ENCODE data around the gene HACD1. TPM values are rescaled to one million over a fixed set of nuclear protein-coding genes. Genes with fewer than 3 reads are reported as not detected.

HACD1 gene
- total and polyA plus RNA-seq, 2 donors (not counting 3 experiments of a cell fraction or from before 2014, with no cell fraction given) = 17.4 to 25.2 TPM

DNA sequence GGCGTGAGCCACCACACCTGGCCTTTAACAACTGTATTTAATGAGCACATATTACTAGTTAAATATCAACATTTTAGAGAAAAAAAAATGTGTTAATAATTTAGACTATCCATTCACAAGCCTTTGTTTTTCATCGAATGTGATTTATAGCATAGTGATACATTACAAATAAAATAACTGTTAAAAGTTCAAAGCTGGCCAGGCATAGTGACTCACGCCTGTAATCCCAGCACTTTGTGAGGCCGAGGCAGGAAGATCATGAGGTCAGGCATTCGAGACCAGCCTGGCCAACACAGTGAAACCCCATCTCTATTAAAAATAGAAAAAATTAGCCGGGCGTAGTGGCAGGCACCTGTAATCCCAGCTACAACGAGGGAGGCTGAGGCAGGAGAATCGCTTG, 72.7 kb downstream of the HACD1 start:
- Histone ChIP-seq H3K79me2 (ENCODE audit: control insufficient read depth, insufficient read depth, low read length) (peaks cover 2% of the 10 kb centered on the region), H3K27me3 (ENCODE audit: control insufficient read depth in 2 of 2, insufficient read depth in 2 of 2, low read length in 2 of 2) (no peaks in the 10 kb centered on the region), H3K9me3 (replicated peaks; ENCODE audit: control insufficient read depth, insufficient read depth, low read length) (no peaks in the 10 kb centered on the region), H3K27ac (ENCODE audit: insufficient read depth, low read depth, low read length) (no peak overlapping the region), H3K9ac (replicated peaks; ENCODE audit: extremely low read depth, insufficient read depth, low read length) (no peak overlapping the region), H3K4me1 (ENCODE audit: control insufficient read depth, extremely low read depth, insufficient read depth, low read length) (no peaks in the 10 kb centered on the region), H3K9me1 (replicated peaks; ENCODE audit: control insufficient read depth, extremely low read depth, insufficient read depth, low read length) (no peaks in the 10 kb centered on the region), H4K20me1 (replicated peaks; ENCODE audit: control insufficient read depth, extremely low read depth, insufficient read depth, low read length) (no peaks in the 10 kb centered on the region), H2AFZ (ENCODE audit: low read depth, low read length) (no peak overlapping the region), H3K4me3 (replicated peaks in 1 of 3; ENCODE audit: insufficient read depth in 1 of 3, low read depth in 1 of 3, low read length in 3 of 3) (no peak overlapping the region), H3K36me3 (ENCODE audit: control insufficient read depth in 2 of 2, extremely low read depth in 1 of 2, insufficient read depth in 2 of 2, low read length in 2 of 2) (no peaks in the 10 kb centered on the region), H3K4me2 (ENCODE audit: insufficient read depth, low read length) (no peak overlapping the region)
- dilution Hi-C loops (cut with MboI; ENCODE audit: extremely low pct_ligation_motif_present, low sequenced_read_pairs) = no loop called here
- ChIA-PET POLR2A (no interaction called here), CTCF (interaction anchor here (1.2 to 1.6 kb wide), 2 partner anchors 13 to 15 kb away, joined by 3 to 4 read pairs; no protein-coding TSS in a partner anchor)
- TF ChIP-seq JUN (IDR thresholded peaks at IDR 0.05; ENCODE audit: borderline replicate concordance, insufficient read depth, insufficient read length, low read depth) (no peak), MYC (IDR thresholded peaks at IDR 0.05; ENCODE audit: low read depth, low read length) (no peak), GATA2 (IDR thresholded peaks at IDR 0.05; ENCODE audit: insufficient read depth, insufficient read length, low read depth, low read length) (no peak), FOS (IDR thresholded peaks at IDR 0.05; ENCODE audit: borderline replicate concordance, insufficient read depth, low read length) (peak; percentile 53), EZH2 (IDR thresholded peaks at IDR 0.05; ENCODE audit: borderline replicate concordance, low read depth, low read length, severe bottlenecking) (no peak), POLR2AphosphoS5 (IDR thresholded peaks at IDR 0.05; ENCODE audit: insufficient read depth, low read depth, low read length) (no peak)
- TF ChIP-seq, protein P1, sequence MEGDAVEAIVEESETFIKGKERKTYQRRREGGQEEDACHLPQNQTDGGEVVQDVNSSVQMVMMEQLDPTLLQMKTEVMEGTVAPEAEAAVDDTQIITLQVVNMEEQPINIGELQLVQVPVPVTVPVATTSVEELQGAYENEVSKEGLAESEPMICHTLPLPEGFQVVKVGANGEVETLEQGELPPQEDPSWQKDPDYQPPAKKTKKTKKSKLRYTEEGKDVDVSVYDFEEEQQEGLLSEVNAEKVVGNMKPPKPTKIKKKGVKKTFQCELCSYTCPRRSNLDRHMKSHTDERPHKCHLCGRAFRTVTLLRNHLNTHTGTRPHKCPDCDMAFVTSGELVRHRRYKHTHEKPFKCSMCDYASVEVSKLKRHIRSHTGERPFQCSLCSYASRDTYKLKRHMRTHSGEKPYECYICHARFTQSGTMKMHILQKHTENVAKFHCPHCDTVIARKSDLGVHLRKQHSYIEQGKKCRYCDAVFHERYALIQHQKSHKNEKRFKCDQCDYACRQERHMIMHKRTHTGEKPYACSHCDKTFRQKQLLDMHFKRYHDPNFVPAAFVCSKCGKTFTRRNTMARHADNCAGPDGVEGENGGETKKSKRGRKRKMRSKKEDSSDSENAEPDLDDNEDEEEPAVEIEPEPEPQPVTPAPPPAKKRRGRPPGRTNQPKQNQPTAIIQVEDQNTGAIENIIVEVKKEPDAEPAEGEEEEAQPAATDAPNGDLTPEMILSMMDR (IDR thresholded peaks at IDR 0.05; ENCODE audit: extremely low read depth in 1 of 2, insufficient read depth in 1 of 2, low read depth in 1 of 2, low read length in 2 of 2) = no peak
- TF ChIP-seq, protein P2, sequence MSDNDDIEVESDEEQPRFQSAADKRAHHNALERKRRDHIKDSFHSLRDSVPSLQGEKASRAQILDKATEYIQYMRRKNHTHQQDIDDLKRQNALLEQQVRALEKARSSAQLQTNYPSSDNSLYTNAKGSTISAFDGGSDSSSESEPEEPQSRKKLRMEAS (IDR thresholded peaks at IDR 0.05; ENCODE audit: insufficient read depth, insufficient read length) = no peak
- intact Hi-C loops (cut with micrococcal nuclease) = no loop called here
- DNase-seq (ENCODE audit: low read depth, low spot score) = no peak
- FAIRE-seq = no peak
- BruUV-seq (replicated peaks) = no TSS peak

Small RNA genes lying within 50 kb of the gene (small RNA-seq; reads per million reads assigned to genes)
- gene AC069542.2 (ENCODE audit: insufficient read depth, insufficient read length, low read depth, low replicate concordance) = not detected

Other genes with a start within 250 kb of the HACD1 start
- gene ST8SIA6, start 162.8 kb downstream of the HACD1 start, total RNA-seq = 0.35 and 0.51 TPM in 2 replicates
- 0.40 TPM in 2 replicates for gene ST8SIA6, start 162.8 kb downstream of the HACD1 start, polyA plus RNA-seq
- 20.0 and 20.6 TPM in 2 replicates for gene STAM, start 26.8 kb upstream of the HACD1 start, total RNA-seq
- 16.1 and 17.7 TPM in 2 replicates for gene STAM, start 26.8 kb upstream of the HACD1 start, polyA plus RNA-seq
- gene TMEM236, start 134.8 kb upstream of the HACD1 start, total RNA-seq = 0.24 TPM in 1 of 2 replicates, not detected in the other
- gene TMEM236, start 134.8 kb upstream of the HACD1 start, polyA plus RNA-seq = 0.19 and 0.29 TPM in 2 replicates
- 0.12 and 0.13 TPM in 2 replicates for gene MRC1, start 192.0 kb upstream of the HACD1 start, total RNA-seq
- gene MRC1, start 192.0 kb upstream of the HACD1 start, polyA plus RNA-seq = 0.03 and 0.05 TPM in 2 replicates

All from endothelial cell of umbilical vein (primary cell).